ENCODE results near the gene SUPT5H. TPM values are rescaled to one million over a fixed set of nuclear protein-coding genes. Genes with fewer than 3 reads are reported as not detected.

The SUPT5H gene
- total RNA-seq, 5 donors from 2014 or later (not counting 1 experiment from before 2014, with no cell fraction given) = 180 to 301 (median 194) TPM

GRCh38 chr19:39507715-39508364, 62.5 kb downstream of the SUPT5H start:
- no peaks in the 10 kb centered on the region for H3K36me3 Mint-ChIP-seq
- CTCF ChIA-PET = interaction anchor here in 1 of 2 donors (1.0 kb wide), 1 partner anchor 9 kb away, joined by 3 read pairs; the partner anchor contains the start of gene DLL3
- H3K4me1 ChIP-seq (ENCODE audit: control insufficient read depth in 1 of 2, extremely low read depth in 1 of 2, insufficient read depth in 2 of 2, low read length in 2 of 2) = peaks cover 0 to 22% of the 10 kb centered on the region in 2 experiments
- POLR2A ChIA-PET = no interaction called here
- no peak overlapping the region for H3K27ac ChIP-seq (ENCODE audit: low read length)
- peaks cover 17 to 36% (median 26%) of the 10 kb centered on the region in 3 donors for H3K4me1 Mint-ChIP-seq
- peak overlapping the region; percentile 34 to 49 for H3K4me3 ChIP-seq (ENCODE audit: control insufficient read depth in 1 of 2, extremely low read depth in 1 of 2, low read length in 1 of 2)
- H3K9me3 Mint-ChIP-seq = no peaks in the 10 kb centered on the region
- no peaks in the 10 kb centered on the region for H3K36me3 ChIP-seq (ENCODE audit: control insufficient read depth in 2 of 2, extremely low read depth in 1 of 2, insufficient read depth in 1 of 2, low read length in 1 of 2)
- H3K27ac Mint-ChIP-seq = peak overlapping the region in 1 of 2 donors; percentile 52
- peaks cover 49 to 65% of the 10 kb centered on the region in 2 donors for H3K27me3 Mint-ChIP-seq
- ATAC-seq (replicated peaks in 1 of 4) = no peak
- peak overlapping the region; percentile 67 to 82 (median 78) for H3K4me3 Mint-ChIP-seq
- H3K9me3 ChIP-seq = no peaks in the 10 kb centered on the region
- peaks cover 3 to 74% of the 10 kb centered on the region in 2 experiments for H3K27me3 ChIP-seq (replicated peaks in 1 of 2; ENCODE audit: control insufficient read depth in 2 of 2, extremely low read depth in 1 of 2, insufficient read depth in 2 of 2, low read length in 1 of 2)
- no peak for DNase-seq
- WGBS (ENCODE audit: insufficient coverage) = 71% methylated on average over 10 of the region's 24 CpGs

- Histone ChIP-seq H3K4me3 (ENCODE audit: control insufficient read depth in 1 of 2, extremely low read depth in 1 of 2, low read length in 1 of 2) (no peak overlapping the region), H3K27me3 (replicated peaks in 1 of 2; ENCODE audit: control insufficient read depth in 2 of 2, extremely low read depth in 1 of 2, insufficient read depth in 2 of 2, low read length in 1 of 2) (peaks cover 3 to 72% of the 10 kb centered on the region in 2 experiments), H3K9me3 (no peaks in the 10 kb centered on the region), H3K4me1 (ENCODE audit: control insufficient read depth in 1 of 2, extremely low read depth in 1 of 2, insufficient read depth in 2 of 2, low read length in 2 of 2) (peaks cover 0 to 17% of the 10 kb centered on the region in 2 experiments), H3K36me3 (ENCODE audit: control insufficient read depth in 2 of 2, extremely low read depth in 1 of 2, insufficient read depth in 1 of 2, low read length in 1 of 2) (no peaks in the 10 kb centered on the region), H3K27ac (ENCODE audit: low read length) (no peak overlapping the region)
- POLR2A ChIA-PET = no interaction called here
- WGBS (ENCODE audit: insufficient coverage) = 86% methylated on average over 5 of the region's 9 CpGs
- no peak for DNase-seq
- Mint-ChIP-seq H3K27me3 (peaks cover 46 to 64% of the 10 kb centered on the region in 2 donors), H3K4me1 (peaks cover 12 to 28% (median 18%) of the 10 kb centered on the region in 3 donors), H3K4me3 (peak overlapping the region in 1 of 3 donors; percentile 82), H3K27ac (no peak overlapping the region), H3K36me3 (no peaks in the 10 kb centered on the region), H3K9me3 (no peaks in the 10 kb centered on the region)
- ATAC-seq (replicated peaks in 1 of 4) = no peak
- CTCF ChIA-PET = no interaction called here
Measured at GRCh38 chr19:39508629-39509028, 63.2 kb downstream of the SUPT5H start.

GRCh38 chr19:39509233-39509632, 63.9 kb downstream of the SUPT5H start:
- Mint-ChIP-seq H3K36me3 (no peaks in the 10 kb centered on the region), H3K9me3 (no peaks in the 10 kb centered on the region), H3K27me3 (peaks cover 47 to 64% of the 10 kb centered on the region in 2 donors), H3K4me3 (no peak overlapping the region), H3K4me1 (peaks cover 12 to 23% (median 18%) of the 10 kb centered on the region in 3 donors), H3K27ac (no peak overlapping the region)
- CTCF ChIA-PET = no interaction called here
- DNase-seq (no peak), ATAC-seq (replicated peaks in 1 of 4) (no peak)
- no CpG with 5 or more reads among the region's 2 CpGs for WGBS (ENCODE audit: insufficient coverage)
- Histone ChIP-seq H3K9me3 (no peaks in the 10 kb centered on the region), H3K27me3 (replicated peaks in 1 of 2; ENCODE audit: control insufficient read depth in 2 of 2, extremely low read depth in 1 of 2, insufficient read depth in 2 of 2, low read length in 1 of 2) (peaks cover 6 to 72% of the 10 kb centered on the region in 2 experiments), H3K4me3 (ENCODE audit: control insufficient read depth in 1 of 2, extremely low read depth in 1 of 2, low read length in 1 of 2) (no peak overlapping the region), H3K4me1 (ENCODE audit: control insufficient read depth in 1 of 2, extremely low read depth in 1 of 2, insufficient read depth in 2 of 2, low read length in 2 of 2) (peaks cover 0 to 17% of the 10 kb centered on the region in 2 experiments), H3K36me3 (ENCODE audit: control insufficient read depth in 2 of 2, extremely low read depth in 1 of 2, insufficient read depth in 1 of 2, low read length in 1 of 2) (no peaks in the 10 kb centered on the region), H3K27ac (ENCODE audit: low read length) (no peak overlapping the region)
- POLR2A ChIA-PET = no interaction called here

- H3K4me1 ChIP-seq (ENCODE audit: control insufficient read depth in 1 of 2, extremely low read depth in 1 of 2, insufficient read depth in 2 of 2, low read length in 2 of 2) = peaks cover 6 to 17% of the 10 kb centered on the region in 2 experiments
- Mint-ChIP-seq H3K9me3 (no peaks in the 10 kb centered on the region), H3K27me3 (peaks cover 41 to 61% of the 10 kb centered on the region in 2 donors), H3K4me1 (peaks cover 14 to 19% (median 17%) of the 10 kb centered on the region in 3 donors), H3K4me3 (no peak overlapping the region), H3K36me3 (no peaks in the 10 kb centered on the region), H3K27ac (no peak overlapping the region)
- 17% methylated on average over 1 of the region's 2 CpGs for WGBS (ENCODE audit: insufficient coverage)
- H3K27me3 ChIP-seq (replicated peaks in 1 of 2; ENCODE audit: control insufficient read depth in 2 of 2, extremely low read depth in 1 of 2, insufficient read depth in 2 of 2, low read length in 1 of 2) = peaks cover 13 to 73% of the 10 kb centered on the region in 2 experiments
- no peak overlapping the region for H3K27ac ChIP-seq (ENCODE audit: low read length)
- ATAC-seq (replicated peaks in 1 of 4) (no peak), DNase-seq (no peak)
- H3K4me3 ChIP-seq (ENCODE audit: control insufficient read depth in 1 of 2, extremely low read depth in 1 of 2, low read length in 1 of 2) = no peak overlapping the region
- H3K36me3 ChIP-seq (ENCODE audit: control insufficient read depth in 2 of 2, extremely low read depth in 1 of 2, insufficient read depth in 1 of 2, low read length in 1 of 2) = no peaks in the 10 kb centered on the region
- no peaks in the 10 kb centered on the region for H3K9me3 ChIP-seq
- CTCF ChIA-PET = no interaction called here
- POLR2A ChIA-PET = no interaction called here
Measured at GRCh38 chr19:39512988-39513387, 67.6 kb downstream of the SUPT5H start.

GRCh38 chr19:39514840-39515550, 69.6 kb downstream of the SUPT5H start, which contains the start of gene SELENOV:
TSS of gene SELENOV (plus strand) at chr19:39515139. CDS start at chr19:39515213, 74 bp downstream.
- Histone ChIP-seq H3K27ac (ENCODE audit: low read length) (no peak within 1 kb of the TSS), H3K27me3 (replicated peaks in 1 of 2; ENCODE audit: control insufficient read depth in 2 of 2, extremely low read depth in 1 of 2, insufficient read depth in 2 of 2, low read length in 1 of 2) (peaks cover 10 to 74% of the 10 kb centered on the region in 2 experiments), H3K36me3 (ENCODE audit: control insufficient read depth in 2 of 2, extremely low read depth in 1 of 2, insufficient read depth in 1 of 2, low read length in 1 of 2) (no peaks in the 10 kb centered on the region), H3K4me3 (ENCODE audit: control insufficient read depth in 1 of 2, extremely low read depth in 1 of 2, low read length in 1 of 2) (peak within 1 kb of the TSS; percentile 35 to 63), H3K4me1 (ENCODE audit: control insufficient read depth in 1 of 2, extremely low read depth in 1 of 2, insufficient read depth in 2 of 2, low read length in 2 of 2) (peaks cover 6 to 17% of the 10 kb centered on the region in 2 experiments), H3K9me3 (no peaks in the 10 kb centered on the region)
- ATAC-seq (replicated peaks in 1 of 4) (peak; percentile 63 to 78 (median 72)), DNase-seq (peak in 11 of 35 experiments; percentile 10 to 43 (median 23))
- Mint-ChIP-seq H3K27ac (no peak within 1 kb of the TSS), H3K9me3 (no peaks in the 10 kb centered on the region), H3K27me3 (peaks cover 31 to 52% of the 10 kb centered on the region in 2 donors), H3K36me3 (no peaks in the 10 kb centered on the region), H3K4me3 (peak within 1 kb of the TSS; percentile 68 to 83 (median 75)), H3K4me1 (peaks cover 13 to 15% (median 14%) of the 10 kb centered on the region in 3 donors)
- WGBS (ENCODE audit: insufficient coverage) = 4% methylated on average over 56 of the region's 56 CpGs
- ChIA-PET CTCF (no interaction called here), POLR2A (no interaction called here)

- Histone ChIP-seq H3K36me3 (ENCODE audit: control insufficient read depth in 2 of 2, extremely low read depth in 1 of 2, insufficient read depth in 1 of 2, low read length in 1 of 2) (no peaks in the 10 kb centered on the region), H3K9me3 (no peaks in the 10 kb centered on the region), H3K4me1 (ENCODE audit: control insufficient read depth in 1 of 2, extremely low read depth in 1 of 2, insufficient read depth in 2 of 2, low read length in 2 of 2) (peaks cover 6 to 17% of the 10 kb centered on the region in 2 experiments), H3K4me3 (ENCODE audit: control insufficient read depth in 1 of 2, extremely low read depth in 1 of 2, low read length in 1 of 2) (peak overlapping the region; percentile 35 to 63), H3K27ac (ENCODE audit: low read length) (no peak overlapping the region), H3K27me3 (replicated peaks in 1 of 2; ENCODE audit: control insufficient read depth in 2 of 2, extremely low read depth in 1 of 2, insufficient read depth in 2 of 2, low read length in 1 of 2) (peaks cover 10 to 74% of the 10 kb centered on the region in 2 experiments)
- peaks cover 31 to 49% of the 10 kb centered on the region in 2 donors for H3K27me3 Mint-ChIP-seq
- H3K9me3 Mint-ChIP-seq = no peaks in the 10 kb centered on the region
- DNase-seq = peak in 7 of 35 experiments; percentile 11 to 37 (median 25)
- H3K4me3 Mint-ChIP-seq = peak overlapping the region; percentile 67 to 83 (median 75)
- 9% methylated on average over 31 of the region's 44 CpGs for WGBS (ENCODE audit: insufficient coverage)
- ATAC-seq (replicated peaks in 1 of 4) = peak; percentile 36 to 72 (median 58)
- peaks cover 13 to 15% (median 14%) of the 10 kb centered on the region in 3 donors for H3K4me1 Mint-ChIP-seq
- H3K36me3 Mint-ChIP-seq = no peaks in the 10 kb centered on the region
- ChIA-PET POLR2A (no interaction called here), CTCF (interaction anchor here in 1 of 2 donors (0.8 kb wide), 1 partner anchor 17 kb away, joined by 3 read pairs; the partner anchor contains the start of gene EID2B)
- no peak overlapping the region for H3K27ac Mint-ChIP-seq
Measured at GRCh38 chr19:39515551-39516191, 70.3 kb downstream of the SUPT5H start.
